ENCODE data around the gene DDX56.
"Not testable (repeated sequence)": the region's sequence is repeated elsewhere in the genome, so short reads cannot be mapped to it uniquely, and the experiment has no call there.

The DDX56 gene

GRCh38 chr7:44562622-44562962, 11.1 kb downstream of the DDX56 start:
- not testable (repeated sequence) for DNase-seq (ENCODE audit: low spot score)

DNA sequence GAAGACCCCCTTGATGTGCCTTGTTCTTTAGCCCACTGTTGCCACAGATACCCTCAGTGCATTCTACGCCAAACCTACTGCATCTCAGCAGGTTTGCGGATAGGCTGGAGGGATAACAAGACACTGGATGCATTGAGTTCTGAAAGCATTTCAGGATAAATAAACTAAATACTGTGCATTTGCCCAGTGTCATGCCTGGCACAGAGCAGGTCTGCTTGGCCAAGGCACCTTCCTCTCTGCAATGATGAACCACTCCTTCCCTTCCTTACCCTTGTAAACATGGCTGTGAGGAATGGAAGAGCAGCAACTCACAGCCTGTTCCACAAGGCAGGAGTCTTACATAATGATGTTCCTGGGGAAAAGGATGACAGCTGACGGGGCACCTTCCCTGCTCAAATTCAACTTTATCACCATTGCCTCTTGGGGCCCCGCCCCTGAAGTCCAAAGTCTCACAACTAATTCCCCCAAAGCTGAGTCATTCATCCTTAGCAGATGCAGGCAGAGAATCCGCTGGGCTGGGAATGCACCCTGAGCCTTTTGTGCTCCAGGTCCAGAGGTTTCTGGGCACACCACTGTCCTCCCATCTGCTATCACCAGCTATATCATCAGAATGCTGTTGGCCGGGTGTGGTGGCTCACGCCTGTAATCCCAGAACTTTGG, 11.6 kb downstream of the DDX56 start:
- no peak for DNase-seq (ENCODE audit: low spot score)

- no peak for DNase-seq (ENCODE audit: low spot score)
These were observed 12.2 kb downstream of the DDX56 start for GRCh38 chr7:44561481-44561880.

DNA sequence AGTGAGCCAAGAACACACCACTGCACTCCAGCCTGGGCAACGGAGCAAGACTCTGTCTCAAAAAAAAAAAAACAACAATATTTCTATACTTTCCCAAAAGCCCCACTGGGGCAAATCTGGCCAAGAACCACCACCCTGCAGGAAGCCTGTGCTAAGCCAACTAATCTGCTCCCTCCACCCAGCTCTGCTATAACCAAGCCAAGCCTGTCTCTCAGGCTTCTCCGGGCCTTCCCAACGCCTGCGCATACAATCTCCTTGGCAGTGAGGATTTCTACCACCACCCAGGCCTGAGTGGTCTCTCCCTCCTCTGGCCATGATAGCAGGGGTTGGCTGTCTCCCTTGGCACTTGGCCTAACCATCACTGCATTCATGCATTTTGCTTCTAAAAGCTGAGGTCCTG, 14.2 kb downstream of the DDX56 start:
- no peak for DNase-seq (ENCODE audit: low spot score)

- DNase-seq (ENCODE audit: low spot score), result no peak
These were observed 16.2 kb downstream of the DDX56 start for GRCh38 chr7:44557485-44557884.

- no peak for DNase-seq (ENCODE audit: low spot score)
These were observed 18.4 kb downstream of the DDX56 start for GRCh38 chr7:44555350-44555749.

DNA sequence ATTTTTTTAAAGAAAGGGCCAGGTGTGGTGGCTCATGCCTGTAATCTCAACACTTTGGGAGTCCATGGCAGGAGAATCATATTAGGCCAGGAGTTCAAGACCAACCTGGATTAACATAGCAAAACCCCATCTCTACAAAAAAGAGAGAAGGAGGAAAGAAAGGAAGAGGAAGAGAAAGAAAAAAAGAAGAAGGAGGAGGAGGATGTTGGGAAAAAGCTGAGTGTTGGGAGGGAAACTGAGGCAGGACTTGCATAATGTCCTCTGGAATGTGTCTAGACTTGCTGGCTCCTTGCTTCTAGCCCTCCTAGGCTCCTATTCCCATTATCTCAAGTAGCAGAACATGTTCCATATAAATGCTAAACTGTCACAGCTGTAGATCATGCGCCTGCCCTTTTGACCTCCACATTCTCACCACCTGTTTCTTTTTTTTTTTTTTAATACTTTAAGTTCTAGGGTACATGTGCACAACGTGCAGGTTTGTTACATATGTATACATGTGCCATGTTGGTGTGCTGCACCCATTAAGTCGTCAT, 21.2 kb downstream of the DDX56 start:
- DNase-seq (ENCODE audit: low spot score), result not testable (repeated sequence)

DNA sequence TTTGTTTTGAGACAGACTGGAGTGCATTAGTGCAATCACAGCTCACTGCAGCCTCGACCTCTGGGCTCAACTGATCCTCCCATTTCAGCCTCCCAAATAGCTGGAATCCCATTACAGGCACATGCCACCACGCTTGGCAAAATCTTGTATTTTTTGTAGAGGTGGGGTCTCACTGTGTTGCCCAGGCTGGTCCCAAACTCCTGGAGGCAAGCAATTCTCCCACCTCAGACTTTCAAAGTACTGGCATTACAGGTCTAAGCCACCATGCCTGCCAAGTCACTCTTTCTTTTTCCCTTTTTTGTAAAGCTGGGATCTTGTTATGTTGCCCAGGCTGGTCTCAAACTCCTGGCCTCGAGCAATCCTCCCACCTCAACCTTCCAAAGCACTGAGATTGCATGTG, 24.3 kb downstream of the DDX56 start:
- no peak for DNase-seq (ENCODE audit: low spot score)

GRCh38 chr7:44548893-44549292, 24.8 kb downstream of the DDX56 start:
- DNase-seq (ENCODE audit: low spot score), result no peak

DNA sequence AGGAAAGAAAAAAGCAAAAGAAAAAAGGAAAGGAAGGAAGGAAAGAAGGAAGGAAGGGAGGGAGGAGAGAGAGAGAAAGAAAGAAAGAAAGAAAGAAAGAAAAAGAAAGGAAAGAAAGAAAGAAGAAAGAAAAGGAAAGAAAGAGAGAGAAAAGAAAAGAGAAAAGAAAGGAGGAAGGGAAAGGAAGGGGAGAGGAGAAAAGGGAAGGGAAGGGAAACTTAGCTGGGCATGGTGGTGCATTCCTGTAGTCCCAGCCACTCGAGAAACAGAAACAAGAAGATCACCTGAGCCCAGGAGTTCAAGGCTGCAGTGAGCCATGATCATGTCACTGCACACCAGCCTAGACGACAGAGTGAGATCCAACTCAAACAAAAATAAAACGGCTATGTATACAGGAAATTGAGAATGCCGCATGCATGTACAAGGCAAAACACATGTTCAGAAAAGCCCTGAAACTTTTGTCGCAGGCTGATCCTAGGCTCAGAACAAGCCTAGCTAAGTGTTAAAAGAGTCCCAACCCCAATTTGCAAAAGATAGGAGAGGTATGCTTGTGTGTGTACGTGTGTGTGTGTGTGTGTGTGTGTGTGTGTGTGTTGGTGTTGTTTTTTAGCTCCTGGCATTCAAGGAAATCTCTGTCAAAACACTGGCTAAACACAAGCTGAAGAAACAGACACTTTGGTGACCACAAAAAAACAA, 26.0 kb downstream of the DDX56 start:
- no peak for DNase-seq (ENCODE audit: low spot score)

- no peak for DNase-seq (ENCODE audit: low spot score)
These were observed 31.7 kb downstream of the DDX56 start for GRCh38 chr7:44541876-44542610.

GRCh38 chr7:44541028-44541869, 32.5 kb downstream of the DDX56 start, which contains the start of gene NPC1L1:
NPC1L1 (minus strand) TSS chr7:44541330; CDS start chr7:44541259, 71 bp downstream.
- peak; percentile 95 for DNase-seq (ENCODE audit: low spot score)

- DNase-seq (ENCODE audit: low spot score), result no peak
These were observed 33.1 kb downstream of the DDX56 start for GRCh38 chr7:44540592-44541027.

DNA sequence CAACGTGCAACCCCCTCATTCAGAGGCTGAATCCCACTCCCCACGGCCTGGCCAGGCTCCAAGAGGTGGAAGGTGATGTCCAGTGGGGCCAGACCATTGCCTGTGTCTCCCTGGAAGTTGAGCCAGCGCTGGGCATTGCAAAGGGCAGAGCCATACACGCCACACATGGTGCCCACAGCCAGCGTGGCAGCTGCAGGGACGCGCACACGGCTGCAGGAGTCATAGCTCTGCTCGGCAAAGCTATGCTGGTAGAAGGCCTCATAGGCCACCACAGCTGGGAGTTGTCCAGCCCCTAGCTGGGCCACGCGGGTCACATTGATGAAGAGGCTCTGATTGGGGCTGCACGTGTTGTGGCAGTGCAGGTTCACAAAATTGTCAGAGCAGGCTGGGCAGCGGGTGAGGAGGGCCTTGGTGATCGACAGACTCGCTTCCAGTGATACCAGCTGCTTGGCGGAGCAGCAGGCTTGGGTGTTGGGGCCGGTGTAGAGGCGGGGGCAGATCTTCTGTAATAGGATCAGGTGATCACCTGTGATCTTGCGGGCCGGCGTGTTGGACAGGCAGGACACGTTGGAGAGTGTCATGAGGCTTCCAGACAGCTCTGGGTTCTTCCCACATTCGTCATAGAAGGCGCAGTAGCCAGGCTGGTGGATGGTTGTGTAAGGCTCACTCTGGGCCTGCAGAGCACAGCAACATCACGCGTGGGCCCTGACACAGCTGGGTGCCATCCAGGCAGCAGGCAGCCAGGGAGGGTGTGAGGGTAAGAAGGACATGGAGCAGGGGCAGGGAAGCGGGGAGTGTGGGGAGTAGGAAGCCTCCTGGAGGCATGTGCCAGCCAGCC, 33.8 kb downstream of the DDX56 start:
- DNase-seq (ENCODE audit: low spot score), result no peak

- DNase-seq (ENCODE audit: low spot score), result no peak
These were observed 34.7 kb downstream of the DDX56 start for GRCh38 chr7:44538798-44539668.

DNA sequence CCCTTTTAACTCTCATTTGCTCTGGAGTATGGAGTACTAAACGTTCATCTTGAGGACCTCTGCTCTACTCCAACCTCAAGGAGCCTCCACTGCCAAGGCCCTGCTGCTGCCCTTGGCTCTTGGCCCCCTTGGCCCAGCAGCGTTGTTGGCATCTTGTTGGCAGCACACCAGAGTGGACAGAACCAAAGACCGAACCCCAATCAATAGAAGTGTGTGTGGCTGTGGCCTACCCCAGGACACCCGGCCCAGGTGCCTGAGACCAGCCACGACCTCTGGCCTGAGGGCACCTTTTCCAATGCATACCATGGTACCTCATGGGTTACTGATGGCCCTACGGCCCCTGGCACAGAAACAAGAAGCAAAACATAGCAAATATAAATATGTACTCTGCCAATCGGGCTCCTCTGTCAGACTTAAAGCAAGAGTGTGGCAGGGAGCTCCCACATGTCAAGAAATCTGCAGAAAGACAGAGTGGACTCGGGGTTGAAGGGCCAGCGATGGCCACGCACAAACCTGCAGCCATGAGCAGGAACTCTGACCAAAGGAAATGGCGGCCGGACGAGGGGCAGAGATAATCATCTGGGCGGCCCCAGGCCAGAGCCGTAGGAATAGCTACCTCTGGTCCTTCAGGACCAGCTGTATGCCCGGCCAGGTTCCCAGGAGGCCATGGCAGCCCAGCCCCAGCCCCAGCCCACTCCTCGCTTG, 35.5 kb downstream of the DDX56 start:
- DNase-seq (ENCODE audit: low spot score), result no peak

DNA sequence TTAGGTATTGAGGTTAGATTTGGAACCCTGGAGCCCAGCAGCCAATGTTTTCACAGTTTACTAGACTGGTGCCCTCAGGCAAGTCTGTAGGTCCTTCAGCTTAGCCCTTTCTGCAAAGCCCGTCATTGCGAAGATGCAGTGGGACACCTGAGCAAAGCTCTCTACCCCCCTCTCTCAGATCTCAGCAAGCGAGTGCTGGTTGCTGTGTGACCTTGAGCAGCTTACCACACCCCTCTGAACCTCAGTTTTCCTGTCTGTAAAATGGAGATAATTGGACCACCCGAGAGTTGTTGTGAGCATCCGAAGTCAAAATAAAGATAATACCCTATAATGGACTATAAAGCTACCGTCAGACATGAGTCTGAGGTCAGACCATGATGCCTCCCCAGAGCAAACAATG, 36.3 kb downstream of the DDX56 start:
- no peak for DNase-seq (ENCODE audit: low spot score)

GRCh38 chr7:44536090-44536489, 37.6 kb downstream of the DDX56 start:
- no peak for DNase-seq (ENCODE audit: low spot score)

DNA sequence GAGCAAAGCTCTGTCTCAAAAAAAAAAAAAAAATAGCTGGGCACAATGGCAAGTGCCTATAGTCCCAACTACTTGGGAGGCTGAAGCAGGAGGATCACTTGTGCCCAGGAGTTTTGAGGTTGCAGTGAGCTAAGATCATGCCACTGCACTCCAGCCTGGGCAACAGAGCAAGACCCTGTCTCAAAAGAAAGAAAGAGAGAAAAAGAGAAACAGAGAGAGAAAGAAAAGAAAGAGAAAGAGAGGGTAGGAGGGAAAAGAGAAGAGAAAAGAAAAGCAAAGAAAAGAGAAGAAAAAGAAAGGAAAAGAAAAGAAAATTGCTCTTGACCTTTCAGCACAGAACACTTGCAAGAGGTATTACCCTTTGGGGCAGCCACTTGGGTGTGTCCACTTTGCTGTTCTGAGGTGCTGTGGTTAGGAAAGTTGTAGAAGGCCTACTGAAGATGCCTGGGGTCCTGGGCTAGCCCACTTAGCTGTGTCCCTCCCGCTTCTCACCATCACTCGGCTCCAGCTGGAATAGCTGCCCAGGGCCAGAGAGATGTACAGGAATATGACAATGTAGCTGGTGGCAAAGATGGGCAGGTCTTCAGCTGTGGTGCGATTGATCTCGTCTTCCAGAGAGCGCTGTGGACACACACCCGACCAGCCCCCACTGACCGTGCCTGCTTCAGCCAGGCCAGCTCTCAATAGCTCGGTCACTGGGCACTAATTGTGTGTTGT, 38.2 kb downstream of the DDX56 start:
- DNase-seq (ENCODE audit: low spot score), result no peak
